Heart left ventricle (tissue), 13 donors: ENCODE data around the gene CDK4.

Experiments
- POLR2A ChIP-seq, 2 donors: fragments of 450-650 bp; IDR thresholded peaks; one replicate each; pipeline ENCODE4 v1.6.1; 2017; ENCODE audit warnings: antibody characterized with exemption in 2 of 2, mild to moderate bottlenecking in 2 of 2, moderate library complexity in 2 of 2
- TF ChIP-seq, protein P1 (sequence below), 12 donors: fragments of 200-600 bp; sonication (generic) in 4 of 12; IDR thresholded peaks; one replicate each; pipeline versions ENCODE4 v1.5.0 to v1.8.0; 2018 to 2022; ENCODE audit warnings: antibody characterized with exemption in 12 of 12, mild to moderate bottlenecking in 5 of 12
- donor health status: ischemic (EF 13 %, LVEDD 7.1; RV severe dilation, severe dysfunction).
- donor health status: DM: no; HTN: yes; CAD: no.
- donor health status: DM: no; HTN: no; CAD: no.
- donor health status: ischemic (EF 25% LVEDD 6.9; RV normal size, moderate dysfunction).
- donor health status: ischemic (EF 25% LVEDD 5.7; RV mildly dilated, moderate dysfunction).
- donor health status: ischemic (EF 35%, LVEDD 5.7; RV mildly dilated, moderate dysfunction).
- donor health status: nonischemic (EF 11% LVEDD 7.7; RV severe dilation, severe dysfunction).
- donor health status: DM: yes; HTN: yes; CAD: no.
- donor health status: PGD.
- donor health status: ischemic (EF 29% LVEDD 5.4; RV normal size, mild dysfunction).
- donor health status: nonischemic (EF 23%, LVEDD 6.1; RV moderate dilation, normal function).

DNA sequence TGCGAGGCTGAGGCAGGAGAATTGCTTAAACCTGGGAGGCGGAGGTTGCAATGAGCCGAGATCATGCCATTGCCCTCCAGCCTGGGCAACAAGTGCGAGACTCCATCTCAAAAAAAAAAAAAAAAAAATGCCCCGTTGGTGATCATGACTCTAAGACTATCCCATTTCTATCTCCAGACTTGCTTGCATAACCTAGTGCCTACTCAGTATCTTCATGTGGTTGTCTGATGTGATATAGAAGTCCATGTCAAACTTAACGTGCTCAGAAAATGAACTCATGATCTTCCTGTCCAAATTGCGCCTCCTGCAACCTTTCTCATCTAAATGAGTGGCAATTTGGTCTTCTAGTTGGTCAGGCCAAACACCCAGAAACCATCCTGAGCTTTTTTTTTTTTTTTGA, 25.8 kb upstream of the CDK4 start:
- TF ChIP-seq POLR2A (IDR thresholded peaks at IDR 0.05) = no peak
- TF ChIP-seq, protein P1, sequence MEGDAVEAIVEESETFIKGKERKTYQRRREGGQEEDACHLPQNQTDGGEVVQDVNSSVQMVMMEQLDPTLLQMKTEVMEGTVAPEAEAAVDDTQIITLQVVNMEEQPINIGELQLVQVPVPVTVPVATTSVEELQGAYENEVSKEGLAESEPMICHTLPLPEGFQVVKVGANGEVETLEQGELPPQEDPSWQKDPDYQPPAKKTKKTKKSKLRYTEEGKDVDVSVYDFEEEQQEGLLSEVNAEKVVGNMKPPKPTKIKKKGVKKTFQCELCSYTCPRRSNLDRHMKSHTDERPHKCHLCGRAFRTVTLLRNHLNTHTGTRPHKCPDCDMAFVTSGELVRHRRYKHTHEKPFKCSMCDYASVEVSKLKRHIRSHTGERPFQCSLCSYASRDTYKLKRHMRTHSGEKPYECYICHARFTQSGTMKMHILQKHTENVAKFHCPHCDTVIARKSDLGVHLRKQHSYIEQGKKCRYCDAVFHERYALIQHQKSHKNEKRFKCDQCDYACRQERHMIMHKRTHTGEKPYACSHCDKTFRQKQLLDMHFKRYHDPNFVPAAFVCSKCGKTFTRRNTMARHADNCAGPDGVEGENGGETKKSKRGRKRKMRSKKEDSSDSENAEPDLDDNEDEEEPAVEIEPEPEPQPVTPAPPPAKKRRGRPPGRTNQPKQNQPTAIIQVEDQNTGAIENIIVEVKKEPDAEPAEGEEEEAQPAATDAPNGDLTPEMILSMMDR (IDR thresholded peaks at IDR 0.05) = no peak
